HG02943 (cell line): ENCODE data around the gene MIS18A.

ENCODE experiments used
- ATAC-seq: cut with Tn5 transposase; IDR thresholded peaks from one replicate; pipeline ENCODE4 v1.9.1; 2021; ENCODE audit warnings: mild to moderate bottlenecking, low read depth, moderate library complexity; ENCODE audit not compliant: unreplicated experiment

Gene MIS18A

GRCh38 chr21:32256873-32257620 lies 21.8 kb downstream of the MIS18A start:
- ATAC-seq = no peak

- ATAC-seq = no peak
Observed at GRCh38 chr21:32256251-32256650, 22.6 kb downstream of the MIS18A start.

- ATAC-seq = no peak
Observed at GRCh38 chr21:32253215-32253641, 25.6 kb downstream of the MIS18A start.

DNA sequence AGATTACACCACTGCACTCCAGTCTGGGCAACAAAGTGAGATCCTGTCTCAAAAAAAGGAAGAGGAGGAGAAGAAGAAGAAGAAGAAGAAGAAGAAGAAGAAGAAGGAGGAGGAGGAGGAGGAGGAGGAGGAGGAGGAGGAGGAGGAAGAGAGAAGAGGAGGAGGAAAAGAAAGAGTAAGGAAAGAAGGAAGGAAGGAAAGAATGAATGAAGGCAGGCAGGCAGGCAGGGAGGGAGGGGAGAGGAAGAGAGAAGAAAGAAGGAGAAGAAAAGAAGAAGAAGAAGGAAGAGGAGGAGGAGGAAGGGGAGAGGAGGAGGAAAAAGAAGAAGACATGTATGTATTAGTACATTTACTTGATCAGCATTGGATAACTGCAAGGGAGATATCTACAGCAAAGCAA lies 26.7 kb downstream of the MIS18A start:
- ATAC-seq = no peak

- ATAC-seq = no peak
Observed at GRCh38 chr21:32249511-32250280, 29.2 kb downstream of the MIS18A start.

DNA sequence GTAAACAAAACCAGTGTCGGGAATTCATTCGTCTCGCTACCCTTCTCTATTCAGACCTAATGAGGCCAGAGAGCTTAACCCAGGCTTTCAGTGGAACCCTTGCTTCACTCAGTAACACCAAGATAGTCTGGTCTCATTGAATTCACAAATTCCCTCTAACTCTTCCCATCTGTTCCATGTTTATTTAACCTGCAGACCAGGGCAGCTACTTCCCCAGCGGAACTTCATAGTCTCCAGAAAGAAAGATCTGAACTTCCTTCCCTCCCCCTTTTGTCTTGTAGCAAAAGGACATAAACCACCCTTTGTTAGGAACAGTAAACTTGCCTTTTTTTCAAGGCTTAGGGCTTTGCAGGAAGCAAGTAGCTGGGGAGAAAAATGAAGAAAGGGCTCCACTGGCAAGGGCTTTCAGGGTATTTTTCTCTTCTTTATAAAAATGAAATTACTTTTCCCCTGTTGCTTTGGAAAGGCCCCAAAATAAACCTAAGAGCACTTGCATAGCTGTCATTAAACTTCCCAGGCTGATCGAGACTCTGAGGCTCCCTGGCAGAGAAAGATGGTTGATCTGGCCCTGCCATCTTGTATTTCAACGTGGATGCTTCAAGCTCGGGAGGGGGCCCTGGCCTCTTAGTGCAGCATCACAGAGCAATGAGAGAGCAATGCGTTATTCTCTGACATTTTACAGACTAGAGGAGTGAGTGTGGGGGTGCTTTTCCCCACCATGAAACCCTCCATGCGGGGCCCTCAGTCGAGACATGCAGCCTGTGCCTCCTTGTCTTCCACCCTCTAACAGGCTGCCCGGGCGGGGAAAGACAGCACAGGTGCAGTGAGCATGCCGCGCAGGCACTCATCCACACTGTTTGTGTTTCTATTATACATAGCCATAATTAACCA lies 30.0 kb downstream of the MIS18A start:
- no peak for ATAC-seq

DNA sequence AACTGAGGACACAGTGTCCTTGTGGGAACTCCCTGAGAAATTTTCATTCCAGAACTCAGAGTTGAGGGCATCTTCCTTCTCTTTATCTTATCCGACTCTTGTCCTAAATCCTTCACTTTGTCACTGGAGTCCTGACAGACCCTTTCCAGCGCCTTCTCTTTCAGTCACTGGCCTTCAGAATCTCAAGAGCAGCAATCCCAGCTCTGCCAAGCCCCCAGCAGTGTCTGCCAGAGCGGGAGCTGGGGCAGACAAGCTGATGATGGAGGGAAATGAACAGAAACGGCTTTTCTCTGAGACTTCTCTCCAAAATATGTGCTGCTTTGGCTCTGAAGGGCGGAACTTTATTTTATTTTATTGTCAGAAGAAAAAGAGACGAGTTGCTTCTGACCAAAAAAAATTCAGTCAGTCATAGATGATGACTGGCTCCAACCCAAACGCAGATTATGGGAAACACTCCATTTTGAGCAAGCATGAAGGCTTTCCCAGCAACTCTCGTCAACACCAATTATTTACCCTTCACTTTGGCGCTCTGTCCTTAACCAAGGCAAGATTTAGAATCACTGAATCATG lies 32.2 kb downstream of the MIS18A start:
- no peak for ATAC-seq

DNA sequence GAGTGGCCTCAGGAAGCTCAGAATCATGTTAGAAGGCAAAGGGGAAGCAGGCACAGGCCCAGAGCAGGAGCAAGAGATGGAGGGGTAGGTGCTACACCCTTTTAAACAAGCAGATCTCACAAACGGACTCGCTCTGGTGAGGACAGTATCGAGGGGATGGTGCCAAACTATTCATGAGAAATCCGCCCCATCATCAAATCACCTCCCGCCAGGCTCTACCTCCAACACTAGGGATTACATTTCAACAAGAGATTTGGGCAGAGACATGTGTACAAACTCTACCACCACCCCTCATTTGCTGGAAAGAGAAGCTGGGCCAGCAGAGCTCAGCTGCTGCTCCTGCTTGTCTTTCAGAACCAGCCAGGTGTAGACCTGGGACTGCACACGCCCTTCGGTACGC lies 32.9 kb downstream of the MIS18A start:
- ATAC-seq = no peak

DNA sequence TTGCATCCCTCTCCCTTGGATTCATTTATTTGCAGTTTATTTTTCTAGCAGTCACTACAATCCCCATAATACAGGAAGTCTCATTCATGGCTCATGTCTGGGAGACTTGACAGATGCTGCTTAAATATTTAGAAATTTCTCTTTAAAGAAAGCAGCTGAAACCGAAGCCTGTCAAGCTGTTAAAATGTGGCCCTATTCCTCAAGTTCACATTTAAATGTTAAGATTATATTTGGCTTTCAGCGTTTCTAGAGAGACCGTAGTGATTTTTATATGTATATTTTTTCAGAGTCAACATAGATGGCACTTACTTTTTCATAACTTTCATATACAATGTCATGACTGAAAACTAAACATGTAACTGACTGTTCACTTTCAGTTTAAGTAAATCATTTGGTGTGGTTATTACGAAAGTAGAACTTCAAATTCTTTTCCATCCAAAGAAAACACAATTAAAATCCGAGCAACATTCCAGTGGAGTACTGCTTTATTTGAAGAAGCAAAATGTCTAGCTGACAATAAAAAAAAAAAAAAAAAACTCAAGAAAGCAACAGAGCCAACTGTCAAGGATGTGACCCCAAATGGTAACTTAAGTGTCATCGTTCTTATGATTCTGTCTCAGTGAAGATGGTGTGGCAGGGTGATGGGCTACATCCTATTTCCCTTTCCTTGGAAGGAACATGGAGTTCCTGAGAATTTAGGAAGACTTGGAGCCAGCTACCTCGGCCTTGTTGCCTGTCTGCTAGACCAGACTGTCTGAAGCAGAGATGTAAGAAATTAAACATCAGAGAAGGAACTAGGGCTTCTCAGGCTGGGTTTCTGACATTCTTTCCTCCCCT lies 37.8 kb downstream of the MIS18A start:
- ATAC-seq = no peak

DNA sequence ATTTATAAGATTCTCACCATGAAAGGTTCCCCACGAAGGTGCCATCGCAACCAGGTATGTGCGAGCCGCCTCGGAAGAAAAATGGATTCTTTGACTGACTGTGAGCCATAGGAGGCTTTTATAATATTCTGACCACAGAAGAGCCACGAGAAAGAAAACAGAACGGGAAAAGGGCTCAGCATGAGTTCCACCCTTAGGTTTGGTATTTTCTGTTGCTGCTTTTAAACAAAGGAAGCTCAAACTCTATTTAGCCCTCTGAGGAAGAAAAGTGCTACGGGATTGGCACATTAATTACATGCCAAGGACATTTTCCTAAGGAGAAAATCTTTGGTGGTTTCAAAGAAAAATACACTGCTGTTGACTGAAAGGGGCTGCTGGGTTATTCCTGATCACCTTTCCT lies 39.3 kb downstream of the MIS18A start:
- ATAC-seq = no peak

DNA sequence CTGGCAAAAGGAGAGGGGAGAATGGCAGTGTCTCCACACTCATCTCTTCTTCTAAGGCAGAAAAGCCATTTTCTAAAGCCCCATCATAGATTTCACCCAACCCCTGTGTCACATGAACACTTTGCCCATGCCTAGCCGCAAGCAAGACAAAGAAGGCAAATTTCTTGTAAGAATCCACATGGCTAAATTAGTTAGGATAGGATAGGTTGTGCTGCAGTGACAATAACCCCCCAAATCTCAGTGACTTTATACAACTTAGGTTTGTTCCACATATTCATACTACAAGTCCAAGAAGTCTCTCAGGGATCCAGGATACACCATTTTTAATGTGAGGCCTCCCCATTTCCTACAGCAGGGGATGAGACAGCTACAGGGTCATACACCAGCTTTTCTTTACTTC lies 40.8 kb downstream of the MIS18A start:
- ATAC-seq = no peak

DNA sequence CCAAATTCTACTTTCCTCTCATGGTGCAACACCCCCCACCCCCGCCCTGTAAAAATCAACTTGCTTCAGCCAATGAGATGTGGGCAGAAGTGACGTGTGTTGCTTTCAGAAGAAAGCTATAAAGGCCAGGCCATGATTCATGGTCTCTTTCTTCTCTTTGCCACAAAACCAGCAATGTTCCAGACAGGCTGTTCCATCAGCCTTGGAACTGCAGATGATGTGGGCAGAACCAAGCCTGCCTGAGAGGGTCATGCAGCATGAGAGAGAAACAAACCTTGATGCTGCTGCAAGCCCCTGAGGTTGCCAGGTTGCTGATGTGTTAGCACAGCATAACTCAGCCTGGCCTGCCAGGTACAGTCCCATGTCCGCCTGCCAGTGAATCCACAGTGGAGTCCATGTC lies 41.8 kb downstream of the MIS18A start:
- ATAC-seq = no peak

DNA sequence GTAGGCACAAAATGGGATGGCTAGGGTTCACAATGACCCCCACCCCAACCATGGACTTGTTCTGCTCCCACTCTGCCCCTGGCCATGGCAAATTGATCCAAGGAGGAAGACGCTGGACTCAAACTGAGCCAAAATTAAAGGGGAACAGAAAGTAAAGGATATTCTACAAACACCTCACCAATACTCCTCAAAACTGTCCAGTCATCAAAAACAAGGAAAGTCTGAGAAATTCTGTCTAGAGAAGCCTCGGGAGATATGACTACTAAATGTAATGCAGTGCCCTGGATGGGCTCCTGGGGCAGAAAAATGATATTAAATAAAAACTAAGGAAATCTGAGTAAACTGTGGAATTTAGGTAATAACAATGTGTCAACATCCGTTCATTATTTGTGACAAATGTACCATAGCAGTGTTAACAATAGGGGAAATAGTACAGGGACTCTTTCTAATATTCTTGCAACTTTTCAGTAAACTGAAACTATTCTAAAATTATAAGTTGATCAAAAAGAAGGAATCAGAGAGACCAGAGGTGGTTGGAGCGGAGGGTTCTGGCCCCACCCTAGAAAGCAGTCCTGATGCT lies 45.0 kb downstream of the MIS18A start:
- no peak for ATAC-seq

DNA sequence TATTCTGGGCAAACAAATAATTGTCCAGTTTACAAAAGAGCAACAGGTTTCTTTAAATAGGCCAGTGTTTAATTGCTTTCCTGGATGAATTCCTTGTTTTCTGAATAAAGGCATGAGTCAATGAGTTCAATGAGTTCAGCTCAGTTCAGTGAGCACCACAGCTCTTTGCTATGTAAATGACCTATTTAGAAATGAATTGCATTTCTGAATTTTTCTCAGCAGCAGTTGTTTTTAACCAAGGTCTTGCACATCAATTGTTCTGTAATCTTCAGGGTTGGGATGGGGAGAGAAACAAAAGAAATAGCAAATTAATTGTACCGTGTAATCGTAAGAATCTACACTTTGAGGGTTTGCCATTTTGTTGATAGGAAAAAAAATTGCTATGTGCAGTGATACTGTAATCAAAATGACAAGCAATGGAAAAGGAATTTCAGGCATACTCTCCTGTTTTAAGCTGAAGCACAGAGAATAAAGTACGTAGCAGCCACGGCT lies 45.7 kb downstream of the MIS18A start:
- no peak for ATAC-seq

- no peak for ATAC-seq
Observed at GRCh38 chr21:32226444-32226843, 52.4 kb downstream of the MIS18A start.
